Stimulated activated CD4-positive, alpha-beta T cell treated with anti-CD3 and anti-CD28 coated beads, Interleukin-1b, Interleukin-23, amount 100 ng/mL, for 24 hours (primary cell): ENCODE results near the gene STT3B.
A peak's percentile ranks its signal among the peaks of the same experiment; 100 is the strongest.

Source experiments
- DNase-seq, 4 experiments: peaks; one replicate each; pipeline ENCODE4 v3.0.0-alpha.2; 2020; ENCODE audit warnings: low read depth in 4 of 4, low spot score in 1 of 4

STT3B gene

GRCh38 chr3:31516757-31517156 is 16.0 kb upstream of the STT3B start:
- no peak for DNase-seq

GRCh38 chr3:31521468-31521867 is 11.3 kb upstream of the STT3B start:
- DNase-seq = no peak

GRCh38 chr3:31522152-31522551 is 10.6 kb upstream of the STT3B start:
- DNase-seq = no peak

GRCh38 chr3:31523543-31523942 is 9.2 kb upstream of the STT3B start:
- no peak for DNase-seq

- no peak for DNase-seq
Observed at GRCh38 chr3:31525532-31525931, 7.2 kb upstream of the STT3B start.

GRCh38 chr3:31529421-31529820 is 3.3 kb upstream of the STT3B start:
- no peak for DNase-seq

- no peak for DNase-seq
Observed at GRCh38 chr3:31530039-31530959, 2.4 kb upstream of the STT3B start.

- DNase-seq = no peak
Observed at GRCh38 chr3:31530960-31531335, 1.8 kb upstream of the STT3B start.

- no peak for DNase-seq
Observed at GRCh38 chr3:31531452-31531991, 1.2 kb upstream of the STT3B start.

GRCh38 chr3:31531992-31532586 is 636 bp upstream of the STT3B start:
- DNase-seq = peak; percentile 94 to 99 (median 97)

- peak; percentile 10 to 48 (median 32) for DNase-seq
Observed at GRCh38 chr3:31533169-31534064, 692 bp downstream of the STT3B start.

GRCh38 chr3:31534065-31534425 is 1.3 kb downstream of the STT3B start:
- DNase-seq = no peak

GRCh38 chr3:31536497-31536896 is 3.8 kb downstream of the STT3B start:
- DNase-seq = no peak

GRCh38 chr3:31538801-31539200 is 6.1 kb downstream of the STT3B start:
- no peak for DNase-seq

GRCh38 chr3:31539275-31539674 is 6.5 kb downstream of the STT3B start:
- no peak for DNase-seq

- no peak for DNase-seq
Observed at GRCh38 chr3:31541089-31541488, 8.4 kb downstream of the STT3B start.

GRCh38 chr3:31542246-31542645 is 9.5 kb downstream of the STT3B start:
- no peak for DNase-seq

- no peak for DNase-seq
Observed at GRCh38 chr3:31543375-31543774, 10.7 kb downstream of the STT3B start.

GRCh38 chr3:31544634-31545033 is 11.9 kb downstream of the STT3B start:
- no peak for DNase-seq

GRCh38 chr3:31546162-31546561 is 13.4 kb downstream of the STT3B start:
- DNase-seq = no peak

- no peak for DNase-seq
Observed at GRCh38 chr3:31546725-31547124, 14.0 kb downstream of the STT3B start.
